ENCODE results near the gene PDE11A. TPM values are rescaled to one million over a fixed set of nuclear protein-coding genes. Genes with fewer than 3 reads are reported as not detected.

The PDE11A gene
- total RNA-seq, 1 experiment from 2014 or later = 0.61 TPM

DNA sequence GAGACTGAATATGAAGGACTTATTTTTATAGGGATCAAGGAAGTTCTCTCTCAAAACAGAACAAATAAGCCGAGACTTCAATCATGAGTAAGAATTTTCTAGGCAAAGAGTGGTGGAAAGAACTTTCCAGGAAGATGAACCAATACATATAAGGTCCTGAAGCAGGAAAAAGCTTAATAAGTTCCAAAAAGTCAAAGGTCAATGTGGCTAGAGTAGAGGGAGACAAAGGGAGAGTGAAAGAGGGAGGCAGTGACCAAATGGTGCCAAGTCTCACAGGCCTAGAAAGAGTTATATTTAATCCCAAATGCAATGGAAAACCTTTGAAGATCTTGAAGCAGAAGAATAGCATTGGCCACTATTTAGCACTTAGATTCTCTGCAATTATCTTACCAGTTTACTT is 56.0 kb downstream of the PDE11A start (continued):
- TF ChIP-seq ZBTB33 (IDR thresholded peaks at IDR 0.05; ENCODE audit: extremely low read depth, insufficient replicate concordance, low read length) (no peak), JUND (IDR thresholded peaks at IDR 0.05) (no peak), SRF (IDR thresholded peaks at IDR 0.05; ENCODE audit: low read depth) (no peak)

DNA sequence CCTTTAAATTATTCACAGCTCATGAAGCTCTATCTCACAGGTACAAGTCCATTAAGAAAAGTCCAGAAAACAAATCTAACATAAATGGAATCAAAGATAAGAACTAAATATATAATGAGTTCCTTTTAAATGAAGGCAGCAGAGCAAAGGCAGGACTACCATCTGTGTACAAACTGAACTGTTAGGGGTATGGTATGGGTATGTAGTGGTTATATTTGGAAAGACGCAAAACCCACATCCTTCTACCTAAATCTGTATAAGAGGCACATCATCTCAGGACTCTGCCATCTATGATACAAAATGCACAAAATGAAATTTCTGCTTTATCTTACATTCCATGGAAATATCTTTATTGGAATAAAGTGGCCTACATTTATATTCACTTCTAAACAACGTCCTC is 59.9 kb downstream of the PDE11A start:
- ATAC-seq (no peak), DNase-seq (ENCODE audit: low read depth, low spot score) (no peak)
- no peak overlapping the region for H2AFZ ChIP-seq (ENCODE audit: low read depth, low read length, poor library complexity, severe bottlenecking)
- no peaks in the 10 kb centered on the region for H4K20me1 ChIP-seq (ENCODE audit: insufficient read depth)
- ChIA-PET CTCF (no interaction called here), POLR2A (no interaction called here), RAD21 (ENCODE audit: low non-redundant PET in 1 of 2, low total read pairs in 2 of 2, uncharacterized antibody in 2 of 2, unreplicated experiment in 2 of 2) (no interaction called here)
- H3K9me3 ChIP-seq (ENCODE audit: control insufficient read depth in 1 of 2, insufficient read depth in 1 of 2, low read depth in 1 of 2, low read length in 2 of 2) = no peaks in the 10 kb centered on the region
- H3K4me3 ChIP-seq (replicated peaks in 1 of 2; ENCODE audit: low read depth in 1 of 2, low read length in 2 of 2) = no peak overlapping the region
- no TSS peak for BruUV-seq (replicated peaks)
- H3K27ac ChIP-seq (ENCODE audit: low read depth, low read length) = no peak overlapping the region
- intact Hi-C loops (cut with micrococcal nuclease) = no loop called here
- no peaks in the 10 kb centered on the region for H3K27me3 ChIP-seq (ENCODE audit: insufficient read depth, low read length)
- H3K9me2 ChIP-seq (ENCODE audit: insufficient read depth) = no peaks in the 10 kb centered on the region
- no peak for TF ChIP-seq CBX3 (IDR thresholded peaks at IDR 0.05; ENCODE audit: low read depth)
- TF ChIP-seq, protein P1, sequence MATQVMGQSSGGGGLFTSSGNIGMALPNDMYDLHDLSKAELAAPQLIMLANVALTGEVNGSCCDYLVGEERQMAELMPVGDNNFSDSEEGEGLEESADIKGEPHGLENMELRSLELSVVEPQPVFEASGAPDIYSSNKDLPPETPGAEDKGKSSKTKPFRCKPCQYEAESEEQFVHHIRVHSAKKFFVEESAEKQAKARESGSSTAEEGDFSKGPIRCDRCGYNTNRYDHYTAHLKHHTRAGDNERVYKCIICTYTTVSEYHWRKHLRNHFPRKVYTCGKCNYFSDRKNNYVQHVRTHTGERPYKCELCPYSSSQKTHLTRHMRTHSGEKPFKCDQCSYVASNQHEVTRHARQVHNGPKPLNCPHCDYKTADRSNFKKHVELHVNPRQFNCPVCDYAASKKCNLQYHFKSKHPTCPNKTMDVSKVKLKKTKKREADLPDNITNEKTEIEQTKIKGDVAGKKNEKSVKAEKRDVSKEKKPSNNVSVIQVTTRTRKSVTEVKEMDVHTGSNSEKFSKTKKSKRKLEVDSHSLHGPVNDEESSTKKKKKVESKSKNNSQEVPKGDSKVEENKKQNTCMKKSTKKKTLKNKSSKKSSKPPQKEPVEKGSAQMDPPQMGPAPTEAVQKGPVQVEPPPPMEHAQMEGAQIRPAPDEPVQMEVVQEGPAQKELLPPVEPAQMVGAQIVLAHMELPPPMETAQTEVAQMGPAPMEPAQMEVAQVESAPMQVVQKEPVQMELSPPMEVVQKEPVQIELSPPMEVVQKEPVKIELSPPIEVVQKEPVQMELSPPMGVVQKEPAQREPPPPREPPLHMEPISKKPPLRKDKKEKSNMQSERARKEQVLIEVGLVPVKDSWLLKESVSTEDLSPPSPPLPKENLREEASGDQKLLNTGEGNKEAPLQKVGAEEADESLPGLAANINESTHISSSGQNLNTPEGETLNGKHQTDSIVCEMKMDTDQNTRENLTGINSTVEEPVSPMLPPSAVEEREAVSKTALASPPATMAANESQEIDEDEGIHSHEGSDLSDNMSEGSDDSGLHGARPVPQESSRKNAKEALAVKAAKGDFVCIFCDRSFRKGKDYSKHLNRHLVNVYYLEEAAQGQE (IDR thresholded peaks at IDR 0.05; ENCODE audit: low read depth) = no peak
- no peak for TF ChIP-seq ELF1 (IDR thresholded peaks at IDR 0.05; ENCODE audit: borderline replicate concordance, low read depth)
- H3K4me2 ChIP-seq (ENCODE audit: low read length) = no peak overlapping the region
- no peaks in the 10 kb centered on the region for H3K36me3 ChIP-seq (ENCODE audit: control insufficient read depth in 1 of 2, insufficient read depth in 2 of 2, low read length in 2 of 2)
- H3K9ac ChIP-seq (ENCODE audit: low read length) = no peak overlapping the region
- no peaks in the 10 kb centered on the region for H3K79me2 ChIP-seq (ENCODE audit: insufficient read depth, low read length)
- no peaks in the 10 kb centered on the region for H3K4me1 ChIP-seq (ENCODE audit: control insufficient read depth in 1 of 2, insufficient read depth in 2 of 2, low read length in 2 of 2)
